Stimulated activated CD8-positive, alpha-beta memory T cell treated with anti-CD3 and anti-CD28 coated beads, Interleukin-2, amount 100 ng/mL, for 1 hour (primary cell): ENCODE results near the gene GADD45A.

Experiments used
- DNase-seq, 2 donors: peaks; one replicate each; pipeline ENCODE4 v3.0.0-alpha.2; 2020; ENCODE audit warnings: low read depth in 2 of 2

The GADD45A gene

GRCh38 chr1:67689267-67690017, 4.4 kb downstream of the GADD45A start:
- DNase-seq: no peak

DNA sequence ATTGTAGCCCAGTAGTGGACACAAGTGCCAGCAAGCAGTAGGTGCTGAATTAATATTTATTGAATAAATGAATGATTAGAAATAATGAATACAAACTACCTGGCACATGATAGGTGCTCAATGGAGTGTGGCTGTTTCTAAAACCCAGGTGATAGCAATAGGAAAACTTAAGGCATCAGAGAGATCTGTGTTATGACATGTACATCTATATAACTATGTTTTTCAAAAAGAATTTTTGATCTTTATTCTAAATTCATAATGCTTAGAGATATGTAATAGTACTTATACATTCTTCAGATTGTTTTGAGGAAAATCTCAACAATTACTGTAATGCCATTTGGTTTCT, 5.0 kb downstream of the GADD45A start:
- no peak for DNase-seq

- no peak for DNase-seq
Measured at GRCh38 chr1:67690411-67690810, 5.4 kb downstream of the GADD45A start.

DNA sequence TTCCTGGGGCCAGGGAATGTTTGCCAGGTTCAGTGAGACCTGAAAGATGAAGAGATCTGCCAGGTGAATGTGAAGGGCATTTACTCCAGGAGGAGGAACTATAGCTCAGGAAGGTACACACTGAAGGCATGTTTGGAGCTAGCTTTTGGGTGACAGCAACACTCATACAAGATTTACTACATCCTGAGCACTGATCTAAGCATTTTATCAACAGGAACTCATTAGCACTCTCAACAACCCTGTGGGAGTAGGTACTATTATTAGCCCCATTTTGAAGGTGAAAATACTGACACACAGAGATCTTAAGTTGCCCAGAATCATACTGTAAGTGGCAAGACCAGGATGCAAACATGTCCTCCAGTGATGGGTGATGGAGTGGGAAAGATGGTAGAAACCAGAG, 6.7 kb downstream of the GADD45A start:
- DNase-seq: no peak

- no peak for DNase-seq
Measured at GRCh38 chr1:67695963-67696362, 11.0 kb downstream of the GADD45A start.

- no peak for DNase-seq
Measured at GRCh38 chr1:67696708-67697107, 11.7 kb downstream of the GADD45A start.

GRCh38 chr1:67700220-67700619, 15.2 kb downstream of the GADD45A start:
- no peak for DNase-seq

GRCh38 chr1:67700692-67701410, 15.8 kb downstream of the GADD45A start:
- DNase-seq: no peak

- no peak for DNase-seq
Measured at GRCh38 chr1:67701876-67702275, 16.9 kb downstream of the GADD45A start.

DNA sequence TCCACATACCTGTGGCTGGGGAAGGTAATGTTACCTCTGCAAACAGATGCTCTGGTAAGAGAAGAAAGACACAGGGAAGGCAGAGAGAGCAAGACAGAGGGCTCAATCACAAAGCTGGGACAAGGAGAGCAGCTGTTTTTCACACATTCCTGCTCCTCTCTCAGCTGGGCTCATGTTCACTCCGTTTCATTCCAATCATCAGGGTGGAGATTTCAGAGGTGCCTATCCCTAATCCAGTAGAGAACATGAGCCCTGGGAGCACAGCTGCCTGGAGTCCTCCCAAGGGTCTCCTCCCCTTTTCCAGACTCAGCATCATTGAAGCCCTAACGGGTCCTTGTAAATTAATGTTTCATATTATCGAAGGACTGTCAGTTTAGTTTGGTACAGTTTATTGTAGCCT, 19.4 kb downstream of the GADD45A start:
- DNase-seq: no peak

DNA sequence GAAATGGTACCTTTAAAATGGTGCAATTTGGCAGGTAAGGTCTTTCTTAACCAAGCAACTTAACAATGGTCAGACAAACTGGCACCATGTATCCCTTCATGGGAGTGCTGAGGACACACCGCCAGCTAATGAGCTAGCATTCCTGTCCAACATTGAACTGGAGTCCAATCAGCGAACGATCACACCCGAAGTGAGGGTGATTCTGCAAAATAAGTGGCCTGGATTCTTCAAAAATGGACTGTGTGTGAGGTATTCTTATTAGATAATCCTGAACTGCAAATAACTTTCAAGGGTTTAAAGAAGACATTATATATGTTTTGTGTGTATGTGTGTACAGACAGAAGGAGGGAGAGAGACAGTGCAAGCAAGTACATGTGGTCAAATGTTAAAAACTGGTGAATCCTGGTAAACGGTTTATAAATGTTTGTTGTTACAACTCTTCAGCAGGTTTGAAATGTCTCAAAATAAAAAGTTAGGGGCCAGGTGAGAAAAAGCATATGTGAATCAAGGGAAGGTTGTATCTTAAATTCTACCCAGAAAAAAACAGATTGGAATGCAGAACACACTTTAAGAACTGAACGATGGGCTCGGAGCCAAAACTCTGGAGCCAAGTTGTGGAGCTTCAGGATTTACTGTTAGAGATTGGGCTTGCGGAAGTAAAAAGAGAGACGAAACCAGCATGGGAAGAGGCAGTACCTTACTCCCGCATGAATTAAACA, 20.9 kb downstream of the GADD45A start:
- no peak for DNase-seq

DNA sequence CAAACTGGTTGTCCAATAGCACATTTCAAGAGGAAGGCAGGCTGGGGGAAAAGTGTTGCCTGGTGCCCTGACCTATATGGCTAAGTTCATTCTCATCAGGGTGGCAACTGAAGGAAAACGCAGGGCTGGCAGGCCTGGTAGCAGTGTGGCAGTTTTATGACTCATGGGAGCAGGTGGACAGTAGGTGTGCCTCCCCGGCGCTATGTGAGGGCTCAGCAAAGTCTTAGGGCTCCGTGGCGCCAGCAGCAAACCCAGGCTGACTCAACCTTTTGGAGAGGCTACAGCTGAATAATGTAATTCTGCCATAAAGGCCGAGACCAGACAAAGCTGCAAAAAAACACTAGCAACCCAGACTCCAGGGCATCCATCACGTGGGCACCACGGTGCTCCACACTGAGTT, 23.6 kb downstream of the GADD45A start:
- no peak for DNase-seq

DNA sequence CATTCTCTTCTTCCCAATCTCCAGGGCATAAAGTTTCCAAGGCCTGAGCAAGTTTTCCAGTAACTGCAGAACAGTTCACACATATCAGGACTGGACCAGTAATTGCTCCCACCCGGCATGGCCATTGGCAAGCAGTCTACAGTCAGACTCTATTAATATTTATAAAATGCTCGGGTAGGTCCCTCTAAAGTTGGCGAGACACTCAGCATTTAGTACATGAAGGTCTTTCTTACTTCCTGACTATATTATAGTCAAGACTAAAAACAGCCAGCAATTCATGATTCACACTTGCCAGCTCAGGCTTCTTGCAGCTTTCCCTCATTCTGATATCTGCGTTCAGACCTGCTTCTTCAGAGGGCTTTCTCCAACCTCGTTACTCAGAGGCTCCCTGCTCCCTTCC, 25.4 kb downstream of the GADD45A start:
- DNase-seq: no peak

- DNase-seq: no peak
Measured at GRCh38 chr1:67711158-67711854, 26.3 kb downstream of the GADD45A start.

DNA sequence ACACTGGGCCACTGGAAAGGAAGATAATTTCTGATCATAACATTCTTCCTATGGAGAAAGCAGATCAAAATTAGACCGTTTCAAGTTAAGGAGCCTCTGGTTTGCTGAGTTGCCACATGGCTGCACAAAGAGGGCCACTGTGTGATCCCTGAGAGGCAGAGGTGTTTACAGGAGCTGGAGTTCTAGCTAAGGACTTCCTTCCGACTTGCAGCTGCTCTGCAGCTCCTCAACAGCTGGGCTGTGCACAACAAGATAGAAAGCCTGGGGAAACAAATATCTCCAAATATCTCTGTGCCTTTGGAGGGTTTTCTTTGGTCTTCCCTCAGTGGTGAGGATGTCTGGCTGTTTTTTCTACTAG, 26.8 kb downstream of the GADD45A start:
- DNase-seq: no peak

DNA sequence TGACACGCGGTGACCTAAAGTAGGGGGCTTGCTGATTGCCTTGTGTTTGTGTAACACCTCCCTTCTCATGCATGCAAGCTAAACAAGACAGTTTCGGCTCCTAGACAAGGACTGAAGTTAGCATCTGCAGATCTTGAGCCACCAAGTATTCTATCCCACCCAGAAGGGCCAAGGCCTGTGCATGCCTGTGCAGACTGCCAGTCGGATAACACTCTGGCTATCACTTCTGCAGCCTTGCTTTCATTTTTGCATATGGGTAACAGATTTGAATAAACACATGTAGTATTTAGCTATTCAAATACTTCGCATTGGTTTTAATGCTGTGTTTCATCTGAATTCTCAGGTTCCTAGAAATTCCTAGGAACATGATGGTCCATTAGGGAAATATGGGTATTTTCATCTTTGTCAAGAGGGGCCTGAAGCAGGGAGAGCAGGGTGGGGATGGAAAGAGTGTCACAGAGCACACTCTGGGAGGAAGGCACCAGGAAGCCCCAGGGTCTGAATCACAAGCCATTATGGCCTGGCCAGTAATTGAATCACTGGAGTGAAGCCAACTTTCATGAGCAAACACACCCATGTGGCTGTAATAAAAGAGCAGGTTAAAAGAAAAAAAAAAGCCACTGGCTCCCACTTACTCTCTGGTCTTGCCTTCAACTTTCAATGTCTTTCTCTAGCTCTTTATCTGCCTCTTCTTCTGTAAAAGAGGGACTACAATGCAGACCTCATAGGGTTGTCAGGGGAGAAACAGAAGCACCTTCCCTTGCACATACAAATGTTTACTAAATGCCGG, 28.3 kb downstream of the GADD45A start:
- no peak for DNase-seq

GRCh38 chr1:67715819-67716218, 30.8 kb downstream of the GADD45A start:
- DNase-seq: no peak

GRCh38 chr1:67716800-67717199, 31.8 kb downstream of the GADD45A start:
- no peak for DNase-seq

DNA sequence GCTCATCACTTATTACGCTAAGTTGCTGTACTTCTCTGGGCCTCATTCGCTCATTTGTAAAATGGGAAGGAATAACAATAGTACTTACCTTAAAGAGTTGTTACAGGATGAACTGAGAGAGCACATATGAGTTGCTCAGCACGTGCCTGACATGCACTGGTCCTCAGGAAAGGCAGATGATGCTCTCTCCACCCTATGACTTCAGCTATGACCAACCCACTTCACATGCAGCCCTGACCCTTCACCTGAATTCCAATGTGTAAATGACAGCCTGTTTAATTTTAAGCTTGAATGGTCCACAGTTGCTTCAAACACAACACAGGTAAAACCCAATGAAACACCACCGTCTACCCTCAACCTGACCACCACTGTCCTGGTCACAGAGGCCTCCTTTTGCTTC, 32.9 kb downstream of the GADD45A start:
- DNase-seq: no peak

- DNase-seq: no peak
Measured at GRCh38 chr1:67719329-67720196, 34.6 kb downstream of the GADD45A start.

GRCh38 chr1:67721112-67721511, 36.1 kb downstream of the GADD45A start:
- no peak for DNase-seq
